Gastroesophageal sphincter (tissue), 2 donors: ENCODE measurements around the gene ACOXL.

Experiments used
- POLR2A ChIP-seq, 2 donors: fragments of 450-650 bp; IDR thresholded peaks; one replicate each; pipeline ENCODE4 v1.6.1; 2017; ENCODE audit warnings: antibody characterized with exemption in 2 of 2, mild to moderate bottlenecking in 2 of 2, moderate library complexity in 1 of 2
- POLR2AphosphoS5 ChIP-seq: sonication (generic); formaldehyde crosslinking; IDR thresholded peaks from one replicate; pipeline ENCODE4 v1.6.1; 2017; ENCODE audit warnings: antibody characterized with exemption

- TF ChIP-seq POLR2A (IDR thresholded peaks at IDR 0.05) (no peak), POLR2AphosphoS5 (no peak)
Observed at GRCh38 chr2:110883406-110883805, 151.0 kb downstream of the ACOXL start.
